Measurements from ENCODE around the gene AIG1.

DNA sequence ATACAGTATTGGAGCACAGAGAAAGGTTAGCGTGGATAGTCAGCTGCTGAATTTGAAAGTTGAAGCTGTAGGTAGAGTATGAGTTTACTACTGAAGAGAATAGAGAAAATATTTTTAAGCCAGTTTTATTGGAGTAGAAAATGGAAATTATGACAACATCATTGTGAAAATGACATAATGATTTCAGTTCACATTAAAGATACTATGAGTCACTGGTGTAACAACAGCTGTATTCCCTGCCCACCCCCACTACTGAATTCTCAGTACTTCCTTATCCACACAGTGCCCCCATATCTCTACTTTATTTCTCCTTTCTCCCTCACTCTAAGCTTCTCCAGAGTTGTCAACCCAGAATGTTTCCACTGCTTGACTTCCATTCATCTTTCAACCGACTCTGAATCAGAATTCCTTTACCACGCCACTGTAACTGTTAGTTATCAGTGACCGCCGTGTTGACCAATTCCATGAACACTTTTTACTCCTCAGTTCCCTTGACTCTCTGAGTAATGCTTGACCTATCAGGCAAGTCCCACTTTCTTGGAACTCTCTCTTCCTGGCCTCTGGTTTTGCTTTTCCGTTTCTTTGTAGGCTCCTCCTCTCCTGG lies 139.6 kb downstream of the AIG1 start:
- TF ChIP-seq, protein P1, sequence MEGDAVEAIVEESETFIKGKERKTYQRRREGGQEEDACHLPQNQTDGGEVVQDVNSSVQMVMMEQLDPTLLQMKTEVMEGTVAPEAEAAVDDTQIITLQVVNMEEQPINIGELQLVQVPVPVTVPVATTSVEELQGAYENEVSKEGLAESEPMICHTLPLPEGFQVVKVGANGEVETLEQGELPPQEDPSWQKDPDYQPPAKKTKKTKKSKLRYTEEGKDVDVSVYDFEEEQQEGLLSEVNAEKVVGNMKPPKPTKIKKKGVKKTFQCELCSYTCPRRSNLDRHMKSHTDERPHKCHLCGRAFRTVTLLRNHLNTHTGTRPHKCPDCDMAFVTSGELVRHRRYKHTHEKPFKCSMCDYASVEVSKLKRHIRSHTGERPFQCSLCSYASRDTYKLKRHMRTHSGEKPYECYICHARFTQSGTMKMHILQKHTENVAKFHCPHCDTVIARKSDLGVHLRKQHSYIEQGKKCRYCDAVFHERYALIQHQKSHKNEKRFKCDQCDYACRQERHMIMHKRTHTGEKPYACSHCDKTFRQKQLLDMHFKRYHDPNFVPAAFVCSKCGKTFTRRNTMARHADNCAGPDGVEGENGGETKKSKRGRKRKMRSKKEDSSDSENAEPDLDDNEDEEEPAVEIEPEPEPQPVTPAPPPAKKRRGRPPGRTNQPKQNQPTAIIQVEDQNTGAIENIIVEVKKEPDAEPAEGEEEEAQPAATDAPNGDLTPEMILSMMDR (IDR thresholded peaks at IDR 0.05; ENCODE audit: insufficient read depth, low read depth, low read length), result no peak
- no peak for TF ChIP-seq EZH2 (IDR thresholded peaks at IDR 0.05; ENCODE audit: insufficient read depth, low read length)
